Kidney tubule cell (primary cell): Measurements from ENCODE around the gene ADCY3.

ENCODE experiments used
- DNase-seq: peaks from one replicate; pipeline ENCODE4 v3.0.0-alpha.2; 2018; ENCODE audit warnings: low spot score

ADCY3 gene

DNA sequence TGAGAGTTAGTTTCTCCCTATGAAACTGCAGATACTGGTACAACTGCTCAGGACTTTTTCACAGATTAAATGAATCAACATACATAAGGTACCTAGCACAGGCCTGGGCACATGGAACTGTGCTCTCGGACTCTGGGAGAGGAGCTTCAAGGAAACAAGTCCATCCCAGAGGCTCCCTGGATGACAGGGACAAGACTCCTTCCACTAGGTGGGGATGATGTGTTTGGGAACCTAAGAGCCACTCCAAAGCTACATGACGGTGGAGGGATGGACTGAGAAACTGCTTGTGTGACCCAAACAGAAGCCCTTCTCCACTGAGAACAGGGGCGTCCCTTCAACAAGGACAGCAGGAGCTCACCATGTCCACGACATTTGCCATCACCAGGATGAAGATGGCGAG lies 89.7 kb downstream of the ADCY3 start:
- DNase-seq, result no peak

- no peak for DNase-seq
These were observed 91.6 kb downstream of the ADCY3 start for GRCh38 chr2:24828238-24828996.

- peak; percentile 84 for DNase-seq
These were observed 92.5 kb downstream of the ADCY3 start for GRCh38 chr2:24827321-24828237.

GRCh38 chr2:24826773-24827145 lies 93.3 kb downstream of the ADCY3 start:
- no peak for DNase-seq

DNA sequence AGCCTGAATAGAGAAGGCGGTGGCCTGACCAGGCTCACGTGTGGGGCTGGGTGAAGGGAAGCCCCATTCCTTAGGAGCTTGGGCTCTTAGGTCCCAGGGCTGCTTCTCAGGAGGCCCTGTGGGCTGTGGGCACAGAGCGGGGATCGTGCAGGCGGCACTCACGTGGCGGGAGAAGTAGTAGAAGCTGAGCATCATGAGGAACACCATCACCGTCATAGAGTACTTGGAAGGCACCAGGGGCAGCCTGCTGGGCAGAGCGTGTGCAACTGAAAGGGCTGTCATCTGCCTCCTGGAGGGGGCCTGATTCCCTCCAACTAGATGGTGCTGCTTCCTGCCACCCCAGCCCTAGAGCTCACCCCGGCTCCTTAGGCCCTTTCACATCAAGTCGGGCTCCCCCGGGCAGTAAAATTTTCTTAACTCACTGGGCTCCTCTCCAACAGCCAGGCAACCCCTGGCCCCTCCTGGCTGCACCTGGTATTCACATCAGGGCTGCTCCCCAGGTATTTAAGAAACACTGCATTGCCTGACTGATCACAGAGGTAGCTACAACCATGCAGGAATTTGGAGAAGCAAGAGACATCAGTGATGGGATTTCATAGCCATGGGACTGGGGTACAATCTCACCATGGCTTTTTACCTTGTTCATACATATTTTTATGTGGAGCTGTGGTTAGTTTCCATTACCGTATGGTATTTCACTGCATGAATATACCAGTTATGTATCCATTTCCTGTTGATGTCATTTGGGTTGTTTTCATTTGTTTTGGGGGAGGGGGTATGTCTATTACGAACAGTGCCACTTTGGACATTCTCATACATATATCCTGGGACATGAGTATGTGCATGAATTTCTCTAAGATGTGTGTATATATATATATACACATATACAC lies 93.9 kb downstream of the ADCY3 start:
- peak; percentile 23 for DNase-seq

GRCh38 chr2:24824966-24825882 lies 94.8 kb downstream of the ADCY3 start:
- DNase-seq, result no peak

GRCh38 chr2:24824071-24824588 lies 95.9 kb downstream of the ADCY3 start:
- no peak for DNase-seq

DNA sequence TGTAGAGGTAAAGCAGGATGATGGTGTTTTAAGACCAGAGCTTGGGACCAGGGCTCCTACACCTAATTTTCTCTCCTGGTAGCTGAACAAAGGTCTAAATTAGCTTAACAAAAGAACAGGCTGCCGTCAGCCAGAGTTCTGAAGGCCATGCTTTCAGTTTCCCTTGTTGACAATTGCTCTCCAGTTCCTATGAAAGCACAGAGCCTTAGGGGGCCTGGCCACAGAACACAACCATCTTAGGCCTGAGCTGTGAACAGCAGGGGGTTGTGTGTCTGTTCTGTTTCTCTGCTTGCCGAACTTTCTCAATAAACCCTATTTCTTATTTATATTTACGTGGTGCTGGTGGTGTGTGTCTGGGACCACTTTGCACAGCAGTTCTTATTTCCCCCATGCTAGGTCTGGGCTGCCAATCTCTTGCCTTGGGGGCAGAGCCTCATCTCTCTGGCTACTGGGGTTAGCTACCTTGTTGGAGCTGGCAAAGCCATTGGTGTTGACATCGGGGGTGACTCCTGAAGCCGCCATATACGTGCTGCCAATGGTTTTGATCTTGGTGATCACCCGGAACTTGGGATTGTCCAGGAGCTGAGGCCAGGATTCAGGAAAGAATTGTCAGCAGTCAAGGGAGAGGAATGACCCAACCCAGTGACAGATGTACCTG lies 97.9 kb downstream of the ADCY3 start:
- DNase-seq, result no peak

GRCh38 chr2:24821433-24821891 lies 98.6 kb downstream of the ADCY3 start:
- no peak for DNase-seq

DNA sequence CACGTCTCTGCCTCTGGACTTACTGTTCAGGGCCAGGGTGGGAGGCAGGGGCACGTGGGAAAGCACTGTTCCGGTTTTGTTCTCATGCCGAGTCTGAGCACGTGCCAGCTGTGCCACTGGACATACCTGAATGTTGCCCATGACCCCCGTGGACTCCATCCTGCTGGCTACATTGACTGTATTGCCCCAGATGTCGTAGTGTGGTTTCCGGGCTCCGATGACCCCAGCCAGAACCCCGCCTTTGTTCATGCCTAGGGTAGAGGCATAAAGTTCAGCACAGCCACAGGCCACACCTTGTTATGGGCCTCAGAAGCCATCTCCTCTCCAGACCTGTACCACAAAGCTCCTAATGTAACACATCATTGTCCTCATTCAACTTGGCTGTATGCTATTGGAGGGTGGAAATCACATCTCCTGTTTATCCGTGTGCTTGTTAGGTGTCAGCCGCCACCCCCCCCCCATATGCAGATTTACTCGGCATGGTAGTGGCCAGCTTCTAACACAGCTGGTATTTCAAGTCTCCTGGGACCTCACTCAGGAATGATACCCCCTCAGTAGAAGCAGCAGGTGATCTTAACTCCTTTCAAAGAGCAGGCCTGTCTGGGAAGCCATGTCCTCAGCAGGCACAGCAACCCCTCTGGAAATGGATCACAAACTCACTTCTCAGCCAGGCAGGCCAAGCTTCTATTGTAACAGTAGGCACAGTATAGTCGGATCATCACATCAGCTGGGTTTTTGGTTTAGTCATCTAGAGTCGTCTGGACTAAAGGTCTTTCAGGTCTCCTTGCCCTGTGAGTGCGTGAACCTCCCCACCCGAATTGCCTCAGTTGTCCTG lies 99.2 kb downstream of the ADCY3 start:
- no peak for DNase-seq

GRCh38 chr2:24820175-24820513 lies 99.9 kb downstream of the ADCY3 start:
- no peak for DNase-seq

GRCh38 chr2:24819442-24820174 lies 100.4 kb downstream of the ADCY3 start:
- no peak for DNase-seq

DNA sequence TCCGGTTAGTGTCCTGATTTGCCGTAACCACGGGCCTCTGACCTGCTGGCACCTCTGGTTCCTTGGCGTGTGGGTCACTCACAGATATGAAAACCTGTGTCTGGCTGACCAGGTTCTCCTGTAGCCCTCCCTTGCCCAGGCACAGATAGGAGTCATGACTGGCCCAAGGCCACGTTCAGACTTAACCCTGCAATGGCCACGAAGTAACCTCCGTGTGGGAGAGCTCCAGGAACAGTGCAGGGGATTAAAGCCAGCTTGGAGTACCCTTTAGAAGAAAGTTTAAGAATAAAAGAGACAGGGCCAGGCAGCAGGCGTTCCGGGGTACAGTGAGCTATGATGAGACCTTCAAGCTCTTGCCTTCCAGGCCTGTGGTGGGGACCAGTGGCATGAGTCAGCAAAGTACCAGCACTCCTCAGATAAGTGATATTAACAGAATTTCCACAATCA lies 101.3 kb downstream of the ADCY3 start:
- DNase-seq, result no peak

- DNase-seq, result peak; percentile 25
These were observed 103.2 kb downstream of the ADCY3 start for GRCh38 chr2:24816884-24817283.

GRCh38 chr2:24816404-24816803 lies 103.6 kb downstream of the ADCY3 start:
- DNase-seq, result no peak

- no peak for DNase-seq
These were observed 104.9 kb downstream of the ADCY3 start for GRCh38 chr2:24815171-24815570.

GRCh38 chr2:24814516-24814915 lies 105.5 kb downstream of the ADCY3 start:
- DNase-seq, result no peak

- no peak for DNase-seq
These were observed 106.3 kb downstream of the ADCY3 start for GRCh38 chr2:24813691-24814137.
